ENCODE results near the gene CALCOCO1.

The CALCOCO1 gene

DNA sequence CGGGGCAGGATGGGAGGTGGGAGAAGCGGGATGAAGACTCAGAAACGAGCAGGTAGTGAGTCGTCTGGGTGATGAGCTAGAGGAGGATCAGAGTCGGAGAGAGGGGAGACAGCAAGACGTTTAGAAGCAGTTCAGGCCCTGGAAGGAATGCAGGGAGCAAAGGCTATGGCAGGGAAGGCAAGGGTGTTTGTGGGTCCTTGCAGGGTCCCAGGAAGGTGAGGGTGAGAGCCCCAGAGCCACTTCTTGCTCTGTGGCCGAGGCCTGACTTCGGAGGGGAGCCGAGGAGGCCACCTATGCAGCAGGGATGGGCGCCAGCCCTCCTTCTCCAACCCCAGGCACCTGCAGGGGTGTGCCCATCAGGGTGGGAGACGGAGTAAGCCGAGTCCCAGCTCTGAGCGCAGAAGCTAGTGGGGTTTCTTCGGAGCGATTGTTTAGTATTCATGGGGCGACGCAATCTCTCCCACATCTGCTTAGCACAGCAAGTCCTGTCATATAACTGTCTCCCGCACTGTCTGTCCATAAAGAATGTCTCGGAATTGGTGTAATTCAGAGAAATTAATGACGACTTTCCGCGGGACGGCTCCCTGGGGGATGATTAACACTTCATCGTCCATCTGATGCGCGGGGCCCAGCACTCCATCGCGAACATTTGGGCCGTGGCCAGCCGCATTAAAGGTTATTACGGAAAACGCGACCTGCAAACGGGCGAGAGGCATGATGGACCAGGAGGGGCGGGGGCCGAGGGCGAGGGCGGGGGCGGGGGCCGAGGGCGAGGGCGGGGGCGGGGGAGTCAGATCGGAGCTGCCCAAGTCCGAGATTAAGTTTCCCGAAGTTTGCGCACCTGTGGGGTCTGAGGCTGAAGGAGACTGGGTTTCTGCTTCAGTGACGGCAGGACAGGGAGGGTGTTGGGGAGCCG is 12.2 kb upstream of the CALCOCO1 start:
- Histone ChIP-seq H3K4me3 (ENCODE audit: insufficient read depth in 1 of 2, low read depth in 1 of 2, low read length in 2 of 2) (peak overlapping the region in 1 of 2 experiments; percentile 65), H3K4me1 (ENCODE audit: control insufficient read depth, insufficient read depth, low read depth, low read length) (peaks cover 14% of the 10 kb centered on the region), H3K4ac (ENCODE audit: low read depth in 1 of 2, low read length in 2 of 2) (no peak overlapping the region), H3K18ac (ENCODE audit: low read depth in 1 of 2, low read length in 2 of 2) (no peak overlapping the region), H3K27me3 (ENCODE audit: control insufficient read depth in 1 of 2, insufficient read depth in 1 of 2, low read length in 2 of 2) (peaks cover 86 to 92% of the 10 kb centered on the region in 2 experiments), H4K8ac (ENCODE audit: low read length) (no peak overlapping the region), H3K79me1 (replicated peaks; ENCODE audit: low read length, poor library complexity, severe bottlenecking) (no peaks in the 10 kb centered on the region), H2AFZ (ENCODE audit: low read depth, low read length) (no peak overlapping the region), H3K23ac (ENCODE audit: low read length in 2 of 2) (no peak overlapping the region), H2AK5ac (ENCODE audit: low read length, severe bottlenecking) (no peak overlapping the region), H3K36me3 (ENCODE audit: control insufficient read depth in 1 of 2, insufficient read depth in 2 of 2, low read depth in 1 of 2, low read length in 2 of 2) (no peaks in the 10 kb centered on the region), H3K14ac (ENCODE audit: low read length in 2 of 2) (no peak overlapping the region), H3K4me2 (ENCODE audit: low read length, poor library complexity, severe bottlenecking) (peak overlapping the region; percentile 52), H3K9me3 (ENCODE audit: control insufficient read depth, low read length) (no peaks in the 10 kb centered on the region), H2BK12ac (ENCODE audit: low read length in 2 of 2) (no peak overlapping the region), H3K27ac (ENCODE audit: low read length, poor library complexity, severe bottlenecking) (no peak overlapping the region), H2BK5ac (ENCODE audit: low read depth, low read length, poor library complexity, severe bottlenecking) (no peak overlapping the region), H4K91ac (ENCODE audit: low read length) (no peak overlapping the region), H2BK120ac (ENCODE audit: low read depth, low read length) (no peak overlapping the region), H2BK15ac (ENCODE audit: low read depth, poor library complexity, severe bottlenecking) (no peak overlapping the region), H3K9ac (ENCODE audit: low read length) (peak overlapping the region; percentile 22)
- 6% methylated on average over 28 of the region's 50 CpGs for WGBS
- DNase-seq = no peak

DNA sequence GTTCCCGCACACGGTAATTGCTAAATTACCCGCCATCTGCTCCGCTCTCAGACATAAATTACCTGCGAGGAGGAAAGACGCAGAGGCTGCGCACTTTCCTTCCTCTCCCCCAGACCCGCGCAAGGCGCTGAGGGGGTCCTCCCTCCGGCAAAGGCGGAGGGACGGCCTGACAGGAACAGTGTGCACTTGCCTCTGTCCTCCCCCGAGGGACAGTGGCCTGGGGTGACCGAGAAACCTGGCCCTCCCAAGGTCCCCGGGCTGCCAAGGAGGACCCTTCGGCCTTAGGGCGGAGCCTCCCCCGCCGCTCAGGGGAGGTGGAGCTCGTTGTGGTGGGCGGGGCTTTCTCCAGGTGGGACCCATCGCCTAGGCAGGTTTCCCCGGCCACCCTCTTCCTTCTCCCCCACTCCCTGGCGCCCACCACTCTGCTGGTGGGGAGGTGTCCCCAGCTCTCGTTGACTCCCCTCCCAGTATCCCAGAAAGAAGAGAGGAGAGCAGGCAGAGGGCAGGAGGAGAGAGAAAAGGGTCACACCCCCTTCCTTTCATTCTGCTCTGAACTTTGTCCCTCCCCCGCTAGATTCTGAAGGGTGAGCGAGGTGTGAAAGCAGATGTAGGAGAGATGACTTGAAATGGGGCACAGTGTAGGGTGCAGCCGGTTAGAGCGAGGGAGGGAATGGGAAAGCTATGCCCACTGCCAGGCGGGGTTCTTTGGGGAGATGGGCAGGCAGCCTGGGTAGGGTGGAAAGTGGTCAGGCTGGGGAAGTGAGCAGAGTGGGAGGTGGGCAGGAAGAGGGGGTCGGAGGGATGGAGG is 11.4 kb upstream of the CALCOCO1 start:
- no peak overlapping the region for H3K9ac ChIP-seq (ENCODE audit: low read length)
- H3K14ac ChIP-seq (ENCODE audit: low read length in 2 of 2) = no peak overlapping the region
- no peak overlapping the region for H2AK5ac ChIP-seq (ENCODE audit: low read length, severe bottlenecking)
- H3K4me1 ChIP-seq (ENCODE audit: control insufficient read depth, insufficient read depth, low read depth, low read length) = peaks cover 14% of the 10 kb centered on the region
- no peak overlapping the region for H3K18ac ChIP-seq (ENCODE audit: low read depth in 1 of 2, low read length in 2 of 2)
- no peak overlapping the region for H2BK15ac ChIP-seq (ENCODE audit: low read depth, poor library complexity, severe bottlenecking)
- peak overlapping the region; percentile 8 for H3K4me2 ChIP-seq (ENCODE audit: low read length, poor library complexity, severe bottlenecking)
- H3K36me3 ChIP-seq (ENCODE audit: control insufficient read depth in 1 of 2, insufficient read depth in 2 of 2, low read depth in 1 of 2, low read length in 2 of 2) = no peaks in the 10 kb centered on the region
- H3K79me1 ChIP-seq (replicated peaks; ENCODE audit: low read length, poor library complexity, severe bottlenecking) = no peaks in the 10 kb centered on the region
- no peak overlapping the region for H2BK5ac ChIP-seq (ENCODE audit: low read depth, low read length, poor library complexity, severe bottlenecking)
- WGBS = under 1% methylated on average over 17 of the region's 32 CpGs
- H3K27me3 ChIP-seq (ENCODE audit: control insufficient read depth in 1 of 2, insufficient read depth in 1 of 2, low read length in 2 of 2) = peaks cover 77 to 84% of the 10 kb centered on the region in 2 experiments
- no peak overlapping the region for H4K91ac ChIP-seq (ENCODE audit: low read length)
- H2AFZ ChIP-seq (ENCODE audit: low read depth, low read length) = no peak overlapping the region
- no peak overlapping the region for H2BK12ac ChIP-seq (ENCODE audit: low read length in 2 of 2)
- H2BK120ac ChIP-seq (ENCODE audit: low read depth, low read length) = no peak overlapping the region
- no peak overlapping the region for H3K4ac ChIP-seq (ENCODE audit: low read depth in 1 of 2, low read length in 2 of 2)
- no peak overlapping the region for H4K8ac ChIP-seq (ENCODE audit: low read length)
- H3K4me3 ChIP-seq (ENCODE audit: insufficient read depth in 1 of 2, low read depth in 1 of 2, low read length in 2 of 2) = no peak overlapping the region
- peak overlapping the region in 1 of 2 experiments; percentile 2 for H3K23ac ChIP-seq (ENCODE audit: low read length in 2 of 2)
- H3K27ac ChIP-seq (ENCODE audit: low read length, poor library complexity, severe bottlenecking) = no peak overlapping the region
- DNase-seq = no peak
- no peaks in the 10 kb centered on the region for H3K9me3 ChIP-seq (ENCODE audit: control insufficient read depth, low read length)

DNA sequence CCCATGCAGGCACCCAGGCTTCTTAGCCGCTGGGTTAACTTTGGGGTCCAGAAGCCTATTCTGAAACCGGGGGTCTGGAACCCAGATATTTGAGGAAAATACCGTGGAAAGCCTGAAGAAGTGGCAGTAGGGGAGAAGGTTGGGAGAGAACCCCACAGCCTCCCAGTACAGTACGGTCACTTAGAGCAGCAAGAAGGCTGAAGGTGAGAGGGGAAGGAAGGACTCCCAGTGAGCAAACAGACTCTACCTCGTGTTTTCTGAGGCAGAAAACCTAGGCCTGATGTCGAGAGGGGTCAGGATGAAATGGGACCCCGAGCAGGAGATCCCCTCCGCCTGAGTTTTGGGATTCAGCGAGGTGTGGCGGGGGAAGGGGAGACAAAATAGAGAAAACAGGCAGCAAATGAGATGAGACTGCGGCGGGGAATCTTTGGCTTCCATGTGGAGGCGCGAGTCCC is 10.7 kb upstream of the CALCOCO1 start:
- H2AFZ ChIP-seq (ENCODE audit: low read depth, low read length) = no peak overlapping the region
- H3K4ac ChIP-seq (ENCODE audit: low read depth in 1 of 2, low read length in 2 of 2) = no peak overlapping the region
- no peaks in the 10 kb centered on the region for H3K79me1 ChIP-seq (replicated peaks; ENCODE audit: low read length, poor library complexity, severe bottlenecking)
- H3K4me3 ChIP-seq (ENCODE audit: insufficient read depth in 1 of 2, low read depth in 1 of 2, low read length in 2 of 2) = no peak overlapping the region
- no peak overlapping the region for H2BK12ac ChIP-seq (ENCODE audit: low read length in 2 of 2)
- peaks cover 15% of the 10 kb centered on the region for H3K4me1 ChIP-seq (ENCODE audit: control insufficient read depth, insufficient read depth, low read depth, low read length)
- H2BK15ac ChIP-seq (ENCODE audit: low read depth, poor library complexity, severe bottlenecking) = no peak overlapping the region
- H3K4me2 ChIP-seq (ENCODE audit: low read length, poor library complexity, severe bottlenecking) = peak overlapping the region; percentile 8
- H2AK5ac ChIP-seq (ENCODE audit: low read length, severe bottlenecking) = no peak overlapping the region
- no peak overlapping the region for H3K18ac ChIP-seq (ENCODE audit: low read depth in 1 of 2, low read length in 2 of 2)
- H3K14ac ChIP-seq (ENCODE audit: low read length in 2 of 2) = no peak overlapping the region
- H4K91ac ChIP-seq (ENCODE audit: low read length) = no peak overlapping the region
- 23% methylated on average over 14 of the region's 14 CpGs for WGBS
- H3K23ac ChIP-seq (ENCODE audit: low read length in 2 of 2) = no peak overlapping the region
- H4K8ac ChIP-seq (ENCODE audit: low read length) = no peak overlapping the region
- DNase-seq = no peak
- no peaks in the 10 kb centered on the region for H3K9me3 ChIP-seq (ENCODE audit: control insufficient read depth, low read length)
- H3K27me3 ChIP-seq (ENCODE audit: control insufficient read depth in 1 of 2, insufficient read depth in 1 of 2, low read length in 2 of 2) = peaks cover 72 to 77% of the 10 kb centered on the region in 2 experiments
- no peaks in the 10 kb centered on the region for H3K36me3 ChIP-seq (ENCODE audit: control insufficient read depth in 1 of 2, insufficient read depth in 2 of 2, low read depth in 1 of 2, low read length in 2 of 2)
- H2BK5ac ChIP-seq (ENCODE audit: low read depth, low read length, poor library complexity, severe bottlenecking) = no peak overlapping the region
- H3K27ac ChIP-seq (ENCODE audit: low read length, poor library complexity, severe bottlenecking) = no peak overlapping the region
- no peak overlapping the region for H2BK120ac ChIP-seq (ENCODE audit: low read depth, low read length)
- no peak overlapping the region for H3K9ac ChIP-seq (ENCODE audit: low read length)

All from mesenchymal stem cell (in vitro differentiated cells and primary cell).